ENCODE measurements around the gene CANT1. TPM values are rescaled to one million over a fixed set of nuclear protein-coding genes. Genes with fewer than 3 reads are reported as not detected.
"Not testable (repeated sequence)": the region's sequence is repeated elsewhere in the genome, so short reads cannot be mapped to it uniquely, and the experiment has no call there.

CANT1 gene
- polyA plus RNA-seq, 3 donors: 42.9 to 53.6 (median 48.6) TPM

DNA sequence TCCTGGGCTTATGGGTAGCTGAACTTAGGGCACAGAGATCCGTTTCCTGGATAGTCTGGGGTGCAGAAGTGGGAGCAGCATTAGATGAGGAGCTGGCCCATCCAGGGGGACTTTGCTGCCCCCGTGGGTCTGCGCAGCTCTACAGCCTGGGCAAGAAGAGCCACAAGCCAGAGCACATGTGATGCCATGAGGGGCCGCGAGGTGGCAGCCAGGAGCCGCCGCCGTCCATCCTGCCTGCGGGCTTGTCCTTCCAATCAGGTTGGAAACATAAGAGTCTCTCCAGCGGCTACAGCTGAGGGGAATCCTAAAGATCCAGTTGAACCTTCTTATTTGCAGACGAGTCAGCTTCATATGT lies 36.3 kb upstream of the CANT1 start:
- DNase-seq: no peak

DNA sequence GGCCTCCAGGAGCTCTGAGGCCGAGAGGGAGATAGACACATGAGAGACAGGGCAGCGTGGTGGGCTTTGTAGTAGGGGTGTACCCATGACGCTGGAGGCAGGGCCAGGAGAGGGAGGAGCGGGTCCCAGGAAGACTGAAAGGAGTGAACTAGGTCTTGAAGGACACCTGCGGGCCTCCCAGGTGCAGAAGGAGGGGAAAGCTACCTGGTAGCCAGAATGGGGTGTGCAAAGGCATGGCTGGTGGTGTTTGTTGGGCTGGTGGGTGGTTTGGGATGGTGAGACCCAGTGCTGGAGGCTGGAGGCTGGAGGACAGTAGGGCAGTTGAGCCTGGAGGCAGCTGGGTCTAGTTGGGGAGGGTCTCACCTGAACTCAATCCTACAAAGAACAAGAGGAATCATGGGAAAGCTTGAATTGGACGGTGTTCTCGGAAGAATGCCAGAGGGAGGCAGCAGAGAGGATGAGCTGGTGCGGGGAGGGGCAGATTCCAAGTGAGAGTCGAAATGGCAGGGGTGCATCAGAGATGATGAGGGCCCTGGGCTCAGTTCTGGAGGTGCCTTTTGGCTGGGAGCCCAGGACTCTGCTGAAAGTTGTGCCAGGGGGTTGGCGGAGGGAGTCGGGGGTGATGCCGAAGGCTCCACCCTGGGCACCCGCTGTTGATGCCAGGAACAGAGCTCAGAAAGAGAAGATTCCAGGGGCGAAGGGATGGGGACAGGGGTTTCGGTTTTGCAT lies 35.6 kb upstream of the CANT1 start:
- no peak for DNase-seq

DNA sequence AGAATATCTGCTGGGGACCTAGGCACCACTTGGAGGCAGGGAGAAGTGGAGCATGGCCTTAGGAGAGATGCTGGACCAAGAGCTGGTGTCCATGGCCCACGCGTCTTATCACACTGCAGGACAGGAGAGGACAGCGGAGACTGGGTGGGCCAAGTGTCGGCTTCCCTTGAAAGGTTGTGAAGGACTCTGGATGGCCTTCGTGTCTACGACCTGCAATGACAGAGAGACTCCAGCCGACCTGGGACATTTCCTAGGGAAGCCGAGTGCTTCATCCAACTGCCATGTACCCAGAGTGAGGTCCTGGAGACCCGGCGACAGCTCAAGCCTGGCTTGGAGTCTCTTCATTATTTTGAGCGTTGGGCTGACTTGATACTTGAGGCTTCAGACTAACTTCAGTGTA lies 34.9 kb upstream of the CANT1 start:
- DNase-seq: no peak

DNA sequence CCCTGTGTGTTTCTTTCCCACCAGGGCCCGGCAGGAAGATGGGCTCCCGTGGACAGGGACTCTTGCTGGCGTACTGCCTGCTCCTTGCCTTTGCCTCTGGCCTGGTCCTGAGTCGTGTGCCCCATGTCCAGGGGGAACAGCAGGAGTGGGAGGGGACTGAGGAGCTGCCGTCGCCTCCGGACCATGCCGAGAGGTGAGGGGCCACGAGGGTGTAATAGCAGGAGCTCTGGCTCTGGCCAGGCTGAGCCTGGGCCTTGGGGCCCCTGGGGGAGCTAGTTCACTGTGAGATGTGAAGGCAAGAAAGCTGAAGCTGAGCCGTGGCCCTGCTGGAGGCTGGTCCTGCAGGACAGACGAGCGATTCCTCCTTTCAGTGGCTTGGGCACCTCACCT lies 34.4 kb upstream of the CANT1 start:
- no peak for DNase-seq

GRCh38 chr17:79043191-79043930 lies 33.8 kb upstream of the CANT1 start:
- DNase-seq: no peak

- DNase-seq: no peak
These were observed 33.0 kb upstream of the CANT1 start for GRCh38 chr17:79042421-79043190.

- DNase-seq: no peak
These were observed 32.3 kb upstream of the CANT1 start for GRCh38 chr17:79041723-79042420.

DNA sequence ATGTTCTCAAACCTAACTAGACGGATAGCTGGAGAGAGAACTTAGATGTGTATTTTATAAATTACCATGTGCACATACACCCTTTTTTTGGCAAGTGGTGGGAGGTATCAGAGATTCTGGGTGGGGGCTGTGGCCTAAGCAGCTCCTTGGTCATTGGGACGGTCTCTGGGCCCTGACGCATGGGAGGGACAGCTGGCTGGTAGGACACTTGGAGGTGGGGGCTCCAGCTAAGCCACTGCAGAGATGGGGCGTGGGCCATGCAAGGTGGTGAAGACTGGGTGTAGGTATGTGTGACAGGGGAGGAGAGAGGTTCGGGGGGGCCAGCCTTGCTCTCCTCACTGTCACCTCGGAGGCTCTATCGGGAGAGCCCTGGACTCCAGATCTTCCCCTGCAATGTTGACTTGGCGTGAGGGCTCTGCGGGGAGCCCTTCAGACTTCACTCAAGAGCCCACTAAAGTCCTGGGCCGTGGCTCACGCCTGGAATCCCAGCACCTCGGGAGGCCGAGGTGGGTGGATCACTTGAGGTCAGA lies 31.5 kb upstream of the CANT1 start:
- no peak for DNase-seq

- DNase-seq: no peak
These were observed 30.3 kb upstream of the CANT1 start for GRCh38 chr17:79039886-79040285.

GRCh38 chr17:79039171-79039570 lies 29.6 kb upstream of the CANT1 start:
- no peak for DNase-seq

GRCh38 chr17:79038545-79039135 lies 29.1 kb upstream of the CANT1 start:
- DNase-seq: no peak

GRCh38 chr17:79036596-79036995 lies 27.0 kb upstream of the CANT1 start:
- DNase-seq: no peak

GRCh38 chr17:79036181-79036580 lies 26.6 kb upstream of the CANT1 start:
- no peak for DNase-seq

GRCh38 chr17:79035686-79036085 lies 26.1 kb upstream of the CANT1 start:
- DNase-seq: no peak

DNA sequence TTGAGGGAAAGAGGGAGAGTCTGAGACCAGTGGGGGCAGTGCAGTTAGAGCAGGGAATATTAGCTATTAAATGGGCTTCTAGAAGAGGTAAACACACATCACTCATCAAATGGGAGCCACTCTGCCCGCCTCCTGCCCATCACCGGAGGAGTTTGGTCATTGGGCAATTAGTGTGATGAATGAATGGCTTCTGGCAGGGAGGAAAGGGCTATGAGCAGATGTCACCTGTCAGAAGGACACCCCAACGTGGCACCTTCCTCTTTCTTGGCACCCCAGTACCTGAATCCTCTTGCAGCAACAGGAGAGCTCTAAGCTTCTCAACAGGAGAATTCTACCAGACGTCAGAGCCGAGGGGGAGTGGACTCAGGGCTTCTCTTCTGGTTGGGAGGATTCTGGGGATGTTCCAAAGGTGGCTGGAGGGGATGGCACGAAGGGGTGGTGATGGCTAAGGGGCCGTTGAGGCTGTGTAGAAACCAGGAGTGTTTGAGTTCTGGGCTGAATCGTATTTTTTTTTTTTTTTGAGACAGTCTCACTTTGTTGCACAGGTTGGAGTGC lies 25.4 kb upstream of the CANT1 start:
- DNase-seq: no peak

GRCh38 chr17:79033741-79034501 lies 24.4 kb upstream of the CANT1 start:
- DNase-seq: no peak

DNA sequence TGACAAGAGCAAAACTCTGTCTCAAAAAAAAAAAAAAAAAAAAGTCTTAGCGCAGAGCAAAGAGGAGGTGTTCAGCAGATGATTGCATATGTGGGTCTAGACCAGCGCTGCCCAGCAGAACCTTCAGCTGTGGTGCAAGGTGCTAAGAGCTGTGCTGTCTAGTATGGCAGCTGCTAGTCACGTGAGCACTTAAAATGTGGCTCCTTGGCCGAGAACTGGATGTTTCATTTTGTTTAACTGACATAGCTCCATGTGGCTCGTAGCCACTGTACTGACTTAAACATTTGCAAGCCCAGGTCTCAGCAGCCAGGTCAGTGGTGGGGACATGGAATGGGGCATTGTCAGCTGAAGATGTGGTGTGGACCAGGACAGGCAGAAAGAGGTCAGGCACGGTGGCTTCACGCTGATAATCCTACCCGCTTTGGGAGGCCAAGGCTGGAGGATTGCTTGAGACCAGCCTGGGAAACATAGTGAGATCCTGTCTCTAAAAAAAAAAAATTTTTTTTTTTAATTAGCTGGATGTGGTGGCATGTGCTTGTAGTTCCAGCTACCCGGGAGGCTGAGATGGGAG lies 23.6 kb upstream of the CANT1 start:
- no peak for DNase-seq

- no peak for DNase-seq
These were observed 22.7 kb upstream of the CANT1 start for GRCh38 chr17:79031996-79032875.

- DNase-seq: not testable (repeated sequence)
These were observed 21.1 kb upstream of the CANT1 start for GRCh38 chr17:79030636-79031035.
